DND-41 (cell line): Measurements from ENCODE around the gene TTC39B.

Source experiments
- ATAC-seq: fragments of 200-7000 bp; cut with Tn5 transposase; 3 replicates; pipeline ENCODE4 v1.9.1; 2021; ENCODE audit warnings: low read depth; ENCODE audit not compliant: insufficient read depth
- DNase-seq: peaks from one replicate; pipeline ENCODE4 v3.0.0-alpha.2; 2020
- H2AFZ ChIP-seq: 2 replicates; pipeline ENCODE4 v1.6.0; 2012; ENCODE audit warnings: low read depth, low read length
- H3K27ac ChIP-seq: 2 replicates; pipeline ENCODE4 v1.5.1; 2012; ENCODE audit warnings: low read length, inconsistent platforms
- H3K27me3 ChIP-seq: fragments of 200-600 bp; sonication (generic); 2 replicates; pipeline ENCODE4 v1.6.0; 2012; ENCODE audit warnings: low read length, mild to moderate bottlenecking, inconsistent platforms; ENCODE audit not compliant: insufficient read depth, poor library complexity
- H3K36me3 ChIP-seq: 2 replicates; pipeline ENCODE4 v1.5.1; 2012; ENCODE audit warnings: low read length, inconsistent platforms; ENCODE audit not compliant: insufficient read depth
- H3K4me1 ChIP-seq: 2 replicates; pipeline ENCODE4 v1.5.1; 2012; ENCODE audit warnings: mild to moderate bottlenecking, low read length; ENCODE audit not compliant: insufficient read depth
- H3K4me2 ChIP-seq: 2 replicates; pipeline ENCODE4 v1.6.0; 2012; ENCODE audit warnings: mild to moderate bottlenecking, moderate library complexity, low read length, inconsistent platforms; ENCODE audit not compliant: insufficient read depth
- H3K4me3 ChIP-seq, 2 experiments: fragments of 200-600 bp in 1 of 2; shearing (Covaris generic) in 1 of 2; 2 replicates each; pipeline ENCODE4 v1.5.1; 2012 to 2016; ENCODE audit warnings: inconsistent platforms in 2 of 2, low read length in 2 of 2, mild to moderate bottlenecking in 2 of 2, low read depth in 1 of 2, moderate library complexity in 1 of 2
- H3K79me2 ChIP-seq: 2 replicates; pipeline ENCODE4 v1.6.0; 2012; ENCODE audit warnings: low read length, inconsistent platforms; ENCODE audit not compliant: insufficient read depth
- H3K9ac ChIP-seq: 2 replicates; pipeline ENCODE4 v1.6.0; 2012; ENCODE audit warnings: low read depth, mild to moderate bottlenecking, inconsistent platforms, low read length, moderate library complexity
- H3K9me3 ChIP-seq: 2 replicates; pipeline ENCODE4 v1.5.1; 2012; ENCODE audit warnings: low read length, moderate library complexity, mild to moderate bottlenecking, inconsistent platforms; ENCODE audit not compliant: insufficient read depth, severe bottlenecking
- H4K20me1 ChIP-seq: 2 replicates; pipeline ENCODE4 v1.6.0; 2012; ENCODE audit warnings: low read length; ENCODE audit not compliant: insufficient read depth
- EZH2 ChIP-seq: IDR thresholded peaks from 3 replicates; pipeline ENCODE4 v1.6.1; 2012; ENCODE audit warnings: borderline replicate concordance, low read depth, mild to moderate bottlenecking, moderate library complexity, low read length, inconsistent platforms; ENCODE audit not compliant: severe bottlenecking
- TF ChIP-seq, protein P1 (sequence below): IDR thresholded peaks from 2 replicates; pipeline ENCODE4 v1.5.1; 2012; ENCODE audit warnings: borderline replicate concordance, low read length, moderate library complexity, mild to moderate bottlenecking; ENCODE audit not compliant: poor library complexity, severe bottlenecking; ENCODE audit errors: extremely low read depth

The TTC39B gene

GRCh38 chr9:15115702-15116101 is 191.3 kb downstream of the TTC39B start:
- Histone ChIP-seq H3K9me3 (no peaks in the 10 kb centered on the region), H3K9ac (no peak overlapping the region), H3K4me1 (no peaks in the 10 kb centered on the region), H3K27ac (no peak overlapping the region), H3K79me2 (no peaks in the 10 kb centered on the region), H3K27me3 (no peaks in the 10 kb centered on the region), H4K20me1 (no peaks in the 10 kb centered on the region), H3K4me3 (no peak overlapping the region), H3K4me2 (no peak overlapping the region), H2AFZ (no peak overlapping the region), H3K36me3 (no peaks in the 10 kb centered on the region)
- TF ChIP-seq EZH2 = no peak
- TF ChIP-seq, protein P1, sequence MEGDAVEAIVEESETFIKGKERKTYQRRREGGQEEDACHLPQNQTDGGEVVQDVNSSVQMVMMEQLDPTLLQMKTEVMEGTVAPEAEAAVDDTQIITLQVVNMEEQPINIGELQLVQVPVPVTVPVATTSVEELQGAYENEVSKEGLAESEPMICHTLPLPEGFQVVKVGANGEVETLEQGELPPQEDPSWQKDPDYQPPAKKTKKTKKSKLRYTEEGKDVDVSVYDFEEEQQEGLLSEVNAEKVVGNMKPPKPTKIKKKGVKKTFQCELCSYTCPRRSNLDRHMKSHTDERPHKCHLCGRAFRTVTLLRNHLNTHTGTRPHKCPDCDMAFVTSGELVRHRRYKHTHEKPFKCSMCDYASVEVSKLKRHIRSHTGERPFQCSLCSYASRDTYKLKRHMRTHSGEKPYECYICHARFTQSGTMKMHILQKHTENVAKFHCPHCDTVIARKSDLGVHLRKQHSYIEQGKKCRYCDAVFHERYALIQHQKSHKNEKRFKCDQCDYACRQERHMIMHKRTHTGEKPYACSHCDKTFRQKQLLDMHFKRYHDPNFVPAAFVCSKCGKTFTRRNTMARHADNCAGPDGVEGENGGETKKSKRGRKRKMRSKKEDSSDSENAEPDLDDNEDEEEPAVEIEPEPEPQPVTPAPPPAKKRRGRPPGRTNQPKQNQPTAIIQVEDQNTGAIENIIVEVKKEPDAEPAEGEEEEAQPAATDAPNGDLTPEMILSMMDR = no peak
- ATAC-seq = no peak
- DNase-seq = no peak

DNA sequence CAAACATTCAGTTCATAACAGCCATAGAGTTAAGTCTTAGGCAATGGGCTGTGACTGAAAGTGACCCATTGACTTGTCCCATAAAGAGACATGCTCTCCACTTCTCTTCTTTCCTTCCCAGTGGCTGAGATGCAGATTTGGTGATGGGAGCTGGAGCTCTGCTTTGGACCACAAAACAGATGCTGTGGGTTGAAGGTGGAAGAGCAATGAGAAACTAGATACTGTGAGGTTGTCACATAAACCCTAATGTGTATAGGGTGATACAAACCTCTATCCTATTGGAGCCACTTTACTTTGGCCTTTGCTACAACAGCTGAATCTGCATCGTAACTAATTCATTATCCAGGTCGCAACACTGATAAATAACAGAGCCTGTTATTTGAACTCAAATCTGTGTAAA is 192.0 kb downstream of the TTC39B start:
- no peak overlapping the region for H3K9ac ChIP-seq
- H2AFZ ChIP-seq = no peak overlapping the region
- H3K4me1 ChIP-seq = no peaks in the 10 kb centered on the region
- ATAC-seq = no peak
- no peaks in the 10 kb centered on the region for H3K9me3 ChIP-seq
- no peak for DNase-seq
- no peak overlapping the region for H3K4me3 ChIP-seq
- H3K36me3 ChIP-seq = no peaks in the 10 kb centered on the region
- H3K27me3 ChIP-seq = no peaks in the 10 kb centered on the region
- TF ChIP-seq, protein P1 = no peak
- TF ChIP-seq EZH2 = no peak
- no peaks in the 10 kb centered on the region for H3K79me2 ChIP-seq
- H3K4me2 ChIP-seq = no peak overlapping the region
- no peaks in the 10 kb centered on the region for H4K20me1 ChIP-seq
- no peak overlapping the region for H3K27ac ChIP-seq
